HTERT RPE-1 (cell line): ENCODE measurements around the gene NEURL1B.
"Not testable (repeated sequence)": the region's sequence is repeated elsewhere in the genome, so short reads cannot be mapped to it uniquely, and the experiment has no call there.

Experiments used
- in situ Hi-C: fragments of 300-500 bp; cut with MboI; formaldehyde crosslinking; loops from 4 replicates; pipeline ENCODE4 v1.14.3; 2020; ENCODE audit warnings: low sequenced_read_pairs

The NEURL1B gene

GRCh38 chr5:172711321-172711861 is 70.3 kb downstream of the NEURL1B start:
- in situ Hi-C loops: not testable (repeated sequence)

GRCh38 chr5:172712610-172713009 is 71.5 kb downstream of the NEURL1B start:
- in situ Hi-C loops: no loop called here

GRCh38 chr5:172713113-172713808 is 72.2 kb downstream of the NEURL1B start:
- in situ Hi-C loops: no loop called here

- in situ Hi-C loops: no loop called here
Measured at GRCh38 chr5:172713809-172714490, 72.9 kb downstream of the NEURL1B start.

- in situ Hi-C loops: no loop called here
Measured at GRCh38 chr5:172714491-172715420, 73.7 kb downstream of the NEURL1B start.

GRCh38 chr5:172715421-172715780 is 74.3 kb downstream of the NEURL1B start:
- in situ Hi-C loops: no loop called here

- in situ Hi-C loops: no loop called here
Measured at GRCh38 chr5:172715931-172716682, 75.0 kb downstream of the NEURL1B start.

GRCh38 chr5:172716796-172717313 is 75.8 kb downstream of the NEURL1B start:
- in situ Hi-C loops: no loop called here

GRCh38 chr5:172717481-172718195 is 76.6 kb downstream of the NEURL1B start:
- in situ Hi-C loops: no loop called here

- in situ Hi-C loops: no loop called here
Measured at GRCh38 chr5:172718527-172719114, 77.6 kb downstream of the NEURL1B start.

GRCh38 chr5:172719211-172719610 is 78.1 kb downstream of the NEURL1B start:
- in situ Hi-C loops: no loop called here

GRCh38 chr5:172720655-172721054 is 79.6 kb downstream of the NEURL1B start:
- in situ Hi-C loops: no loop called here

GRCh38 chr5:172721455-172722326 is 80.6 kb downstream of the NEURL1B start:
- in situ Hi-C loops: no loop called here

GRCh38 chr5:172722327-172722815 is 81.3 kb downstream of the NEURL1B start:
- in situ Hi-C loops: no loop called here

- in situ Hi-C loops: no loop called here
Measured at GRCh38 chr5:172723508-172723907, 82.4 kb downstream of the NEURL1B start.

- in situ Hi-C loops: no loop called here
Measured at GRCh38 chr5:172724242-172725183, 83.5 kb downstream of the NEURL1B start.

GRCh38 chr5:172725273-172725672 is 84.2 kb downstream of the NEURL1B start:
- in situ Hi-C loops: no loop called here
